Keratinocyte (primary cell): ENCODE results near the gene NEIL1.

Experiments
- EZH2 ChIP-seq: IDR thresholded peaks from one replicate; pipeline ENCODE4 v1.6.1; 2012; ENCODE audit warnings: inconsistent platforms, mild to moderate bottlenecking, low read length, moderate library complexity
- TF ChIP-seq, protein P1 (sequence below), 3 experiments: IDR thresholded peaks in 1 of 3; conservative IDR thresholded peaks in 1 of 3; optimal IDR thresholded peaks in 1 of 3; 2 replicates in 2 of 3; 3 replicates in 1 of 3; pipeline versions ENCODE3 to v1.5.1; 2011; ENCODE audit warnings: low read length in 3 of 3, mild to moderate bottlenecking in 3 of 3, moderate library complexity in 2 of 3, control low read depth in 1 of 3, inconsistent platforms in 1 of 3; ENCODE audit not compliant: insufficient read depth in 2 of 3; ENCODE audit errors: extremely low read depth in 1 of 3

DNA sequence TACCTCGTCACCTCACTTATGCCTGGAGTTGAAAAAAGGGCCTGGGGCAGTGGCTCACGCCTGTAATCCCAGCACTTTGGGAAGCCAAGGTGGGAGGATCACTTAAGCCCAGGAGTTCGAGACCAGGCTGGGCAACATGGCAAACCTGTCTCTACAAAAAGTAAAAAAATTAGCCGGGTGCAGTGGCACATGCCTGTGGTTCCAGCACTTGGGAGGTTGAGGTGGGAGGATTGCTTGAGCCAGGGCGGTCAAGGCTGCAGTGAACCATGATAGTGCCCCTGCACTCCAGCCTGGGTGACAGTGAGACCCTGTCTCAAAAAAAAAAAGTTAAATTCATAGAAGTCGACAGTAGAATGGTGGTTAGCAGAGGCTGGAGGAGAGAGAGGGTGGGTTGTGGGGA lies 4.6 kb upstream of the NEIL1 start:
- TF ChIP-seq, protein P1, sequence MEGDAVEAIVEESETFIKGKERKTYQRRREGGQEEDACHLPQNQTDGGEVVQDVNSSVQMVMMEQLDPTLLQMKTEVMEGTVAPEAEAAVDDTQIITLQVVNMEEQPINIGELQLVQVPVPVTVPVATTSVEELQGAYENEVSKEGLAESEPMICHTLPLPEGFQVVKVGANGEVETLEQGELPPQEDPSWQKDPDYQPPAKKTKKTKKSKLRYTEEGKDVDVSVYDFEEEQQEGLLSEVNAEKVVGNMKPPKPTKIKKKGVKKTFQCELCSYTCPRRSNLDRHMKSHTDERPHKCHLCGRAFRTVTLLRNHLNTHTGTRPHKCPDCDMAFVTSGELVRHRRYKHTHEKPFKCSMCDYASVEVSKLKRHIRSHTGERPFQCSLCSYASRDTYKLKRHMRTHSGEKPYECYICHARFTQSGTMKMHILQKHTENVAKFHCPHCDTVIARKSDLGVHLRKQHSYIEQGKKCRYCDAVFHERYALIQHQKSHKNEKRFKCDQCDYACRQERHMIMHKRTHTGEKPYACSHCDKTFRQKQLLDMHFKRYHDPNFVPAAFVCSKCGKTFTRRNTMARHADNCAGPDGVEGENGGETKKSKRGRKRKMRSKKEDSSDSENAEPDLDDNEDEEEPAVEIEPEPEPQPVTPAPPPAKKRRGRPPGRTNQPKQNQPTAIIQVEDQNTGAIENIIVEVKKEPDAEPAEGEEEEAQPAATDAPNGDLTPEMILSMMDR (optimal IDR thresholded peaks at IDR 0.05 in 1 of 3, IDR thresholded peaks at IDR 0.05 in 1 of 3, conservative IDR thresholded peaks at IDR 0.05 in 1 of 3; ENCODE audit: extremely low read depth in 1 of 3, insufficient read depth in 2 of 3, low read length in 3 of 3) = no peak
- no peak for TF ChIP-seq EZH2
